B cell (primary cell): ENCODE results near the gene SLC22A2. TPM values are rescaled to one million over a fixed set of nuclear protein-coding genes. Genes with fewer than 3 reads are reported as not detected.

ENCODE experiments used
- ATAC-seq: fragments of 200-7000 bp; cut with Tn5 transposase; one replicate; pipeline ENCODE4 v1.10.0; 2021; ENCODE audit warnings: low read depth, mild to moderate bottlenecking, moderate number of reproducible peaks, moderate library complexity
- CTCF ChIA-PET: fragments of 350-600 bp; sonication (Branson Sonifier 250); formaldehyde crosslinking; loops from one replicate; lab custom pipeline; 2021; ENCODE audit warnings: antibody characterized with exemption, inconsistent platforms; lab: Charles Lee
- POLR2A ChIA-PET: fragments of 350-600 bp; sonication (Branson Sonifier 250); formaldehyde crosslinking; loops from one replicate; lab custom pipeline; 2021; ENCODE audit warnings: antibody characterized with exemption; lab: Charles Lee
- DNase-seq: peaks from one replicate; pipeline ENCODE4 v3.0.0; 2013
- H2AFZ ChIP-seq: 2 replicates; pipeline ENCODE4 v1.6.1; 2012; ENCODE audit warnings: mild to moderate bottlenecking, low read depth, low read length; ENCODE audit not compliant: insufficient read depth, poor library complexity, severe bottlenecking
- H3K27ac ChIP-seq, 2 donors: 1 replicate in 1 of 2; 2 replicates in 1 of 2; pipeline ENCODE4 v1.5.1; 2012 to 2013; ENCODE audit warnings: low read length in 2 of 2, mild to moderate bottlenecking in 2 of 2, moderate library complexity in 1 of 2
- H3K27me3 ChIP-seq, 4 experiments: fragments of 200-600 bp in 1 of 4; sonication (generic) in 1 of 4; replicated peaks in 1 of 4; 1 replicate in 2 of 4; 2 replicates in 2 of 4; pipeline versions ENCODE4 v1.6.1 to v1.7.0; 2013 to 2016; ENCODE audit warnings: low read length in 3 of 4, mild to moderate bottlenecking in 2 of 4, mixed read lengths in 1 of 4, moderate library complexity in 1 of 4; ENCODE audit not compliant: insufficient read depth in 4 of 4, control insufficient read depth in 3 of 4; ENCODE audit errors: control extremely low read depth in 1 of 4
- H3K36me3 ChIP-seq, 2 experiments: replicated peaks in 1 of 2; 1 replicate in 1 of 2; 2 replicates in 1 of 2; pipeline versions ENCODE4 v1.6.1 to v1.7.1; 2013; ENCODE audit warnings: low read length in 1 of 2; ENCODE audit not compliant: insufficient read depth in 2 of 2, control insufficient read depth in 1 of 2; ENCODE audit errors: control extremely low read depth in 1 of 2, extremely low read depth in 1 of 2
- H3K4me1 ChIP-seq, 2 donors: fragments of 200-600 bp in 1 of 2; sonication (generic) in 1 of 2; 1 replicate in 1 of 2; 2 replicates in 1 of 2; pipeline versions ENCODE4 v1.5.1 to v1.6.1; 2013 to 2017; ENCODE audit warnings: low read length in 2 of 2; ENCODE audit not compliant: control insufficient read depth in 2 of 2, insufficient read depth in 2 of 2
- H3K4me2 ChIP-seq: replicated peaks from 2 replicates; pipeline ENCODE3; 2012; ENCODE audit warnings: mild to moderate bottlenecking, low read depth, low read length; ENCODE audit not compliant: poor library complexity, severe bottlenecking
- H3K4me3 ChIP-seq, 5 experiments: fragments of 200-600 bp in 1 of 5; sonication (generic) in 1 of 5; 1 replicate in 3 of 5; 2 replicates in 2 of 5; pipeline versions ENCODE4 v1.5.1 to v1.7.0; 2011 to 2016; ENCODE audit warnings: low read length in 4 of 5, mild to moderate bottlenecking in 4 of 5, low read depth in 2 of 5, control low read depth in 1 of 5, moderate library complexity in 1 of 5; ENCODE audit not compliant: insufficient read depth in 1 of 5; ENCODE audit errors: control extremely low read depth in 1 of 5, extremely low read depth in 1 of 5
- H3K79me2 ChIP-seq: fragments of 200-600 bp; sonication (generic); one replicate; pipeline ENCODE4 v1.6.0; 2016; ENCODE audit warnings: low read length; ENCODE audit not compliant: control insufficient read depth, insufficient read depth
- H3K9ac ChIP-seq: fragments of 200-600 bp; sonication (generic); 2 replicates; pipeline ENCODE4 v1.6.1; 2017; ENCODE audit warnings: mild to moderate bottlenecking, low read length, moderate library complexity
- H3K9me3 ChIP-seq, 3 donors: one replicate each; pipeline versions ENCODE4 v1.6.1 to v1.7.1; 2013; ENCODE audit warnings: low read length in 2 of 3; ENCODE audit not compliant: control insufficient read depth in 2 of 3, insufficient read depth in 1 of 3; ENCODE audit errors: control extremely low read depth in 1 of 3
- H4K20me1 ChIP-seq: 2 replicates; pipeline ENCODE4 v1.6.0; 2012; ENCODE audit warnings: mild to moderate bottlenecking, low read length; ENCODE audit not compliant: insufficient read depth, control insufficient read depth, poor library complexity, severe bottlenecking
- H3K27ac Mint-ChIP-seq: one replicate; pipeline ENCODE4 v1.8.0; 2021; ENCODE audit warnings: mixed read lengths
- H3K27me3 Mint-ChIP-seq: one replicate; pipeline ENCODE4 v1.8.0; 2021; ENCODE audit warnings: mixed read lengths
- H3K4me1 Mint-ChIP-seq: one replicate; pipeline ENCODE4 v1.8.0; 2021; ENCODE audit warnings: mixed read lengths
- H3K4me3 Mint-ChIP-seq: one replicate; pipeline ENCODE4 v1.8.0; 2021; ENCODE audit warnings: mixed read lengths
- H3K9me3 Mint-ChIP-seq: one replicate; pipeline ENCODE4 v1.8.0; 2022; ENCODE audit warnings: mixed read lengths; ENCODE audit not compliant: insufficient read depth
- EZH2 ChIP-seq: IDR thresholded peaks from 2 replicates; pipeline ENCODE4 v1.6.1; 2012; ENCODE audit warnings: borderline replicate concordance, low read depth, mild to moderate bottlenecking, moderate library complexity, low read length; ENCODE audit not compliant: insufficient read depth, poor library complexity, severe bottlenecking
- WGBS: methylation state at CpG from one replicate; pipeline ENCODE4 v1.1.5; 2013; ENCODE audit warnings: missing lambda C conversion rate; ENCODE audit not compliant: insufficient coverage; 5-methylcytosine and 5-hydroxymethylcytosine counted together
- intact Hi-C: fragments of 100-400 bp; cut with micrococcal nuclease; formaldehyde crosslinking; loops from one replicate; pipeline ENCODE4 v1.10.0; 2022
- polyA plus RNA-seq: library from polyadenylated mRNA; depleted of rRNA; stranded (reverse); fragments of >200 nt; gene quantifications from 2 replicates; pipeline ENCODE4 v1.2.3, GENCODE V29; 2012
- total RNA-seq, 2 donors: library from RNA; stranded (reverse); fragments of 120-200 nt in 1 of 2; gene quantifications; 1 replicate in 1 of 2; 2 replicates in 1 of 2; pipeline versions ENCODE4 v1.2.3 to v1.2.4, GENCODE V29; 2013 to 2022
- TF ChIP-seq, protein P1 (sequence below): fragments of 200-600 bp; IDR thresholded peaks from one replicate; pipeline ENCODE4 v1.8.0; 2022; ENCODE audit warnings: antibody characterized with exemption, mild to moderate bottlenecking

The SLC22A2 gene
- total and polyA plus RNA-seq, 2 donors (not counting 1 experiment from before 2014, with no cell fraction given): not detected

DNA sequence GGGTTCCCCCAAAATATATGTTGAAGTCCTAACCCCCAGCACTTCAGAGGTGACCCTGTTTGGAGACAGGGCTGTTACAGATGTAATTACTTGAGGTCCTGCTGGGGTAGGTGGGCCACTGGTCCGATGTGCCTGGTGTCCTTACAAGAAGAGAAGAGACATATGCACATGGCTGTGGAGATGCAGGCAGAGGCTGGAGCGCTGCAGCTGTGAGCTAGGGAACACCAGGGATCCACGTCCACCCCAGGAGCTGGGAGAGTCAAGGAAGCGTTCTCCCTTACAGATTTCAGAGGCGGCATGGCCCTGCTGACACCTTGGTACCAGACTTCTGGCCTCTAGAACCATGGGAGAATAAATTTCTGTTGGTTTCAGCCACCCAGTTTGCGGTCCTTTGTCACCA, 11.7 kb upstream of the SLC22A2 start:
- Mint-ChIP-seq H3K9me3 (no peaks in the 10 kb centered on the region), H3K27ac (no peak overlapping the region), H3K4me3 (no peak overlapping the region), H3K27me3 (no peaks in the 10 kb centered on the region), H3K4me1 (peaks cover 3% of the 10 kb centered on the region)
- Histone ChIP-seq H3K4me3 (no peak overlapping the region), H3K27me3 (no peaks in the 10 kb centered on the region), H2AFZ (no peak overlapping the region), H3K4me2 (no peak overlapping the region), H3K27ac (no peak overlapping the region), H4K20me1 (no peaks in the 10 kb centered on the region), H3K9me3 (peaks cover 0 to 3% (median 0%) of the 10 kb centered on the region in 3 donors), H3K9ac (no peak overlapping the region), H3K36me3 (no peaks in the 10 kb centered on the region), H3K4me1 (no peaks in the 10 kb centered on the region), H3K79me2 (no peaks in the 10 kb centered on the region)
- DNase-seq: no peak
- no peak for TF ChIP-seq EZH2
- TF ChIP-seq, protein P1, sequence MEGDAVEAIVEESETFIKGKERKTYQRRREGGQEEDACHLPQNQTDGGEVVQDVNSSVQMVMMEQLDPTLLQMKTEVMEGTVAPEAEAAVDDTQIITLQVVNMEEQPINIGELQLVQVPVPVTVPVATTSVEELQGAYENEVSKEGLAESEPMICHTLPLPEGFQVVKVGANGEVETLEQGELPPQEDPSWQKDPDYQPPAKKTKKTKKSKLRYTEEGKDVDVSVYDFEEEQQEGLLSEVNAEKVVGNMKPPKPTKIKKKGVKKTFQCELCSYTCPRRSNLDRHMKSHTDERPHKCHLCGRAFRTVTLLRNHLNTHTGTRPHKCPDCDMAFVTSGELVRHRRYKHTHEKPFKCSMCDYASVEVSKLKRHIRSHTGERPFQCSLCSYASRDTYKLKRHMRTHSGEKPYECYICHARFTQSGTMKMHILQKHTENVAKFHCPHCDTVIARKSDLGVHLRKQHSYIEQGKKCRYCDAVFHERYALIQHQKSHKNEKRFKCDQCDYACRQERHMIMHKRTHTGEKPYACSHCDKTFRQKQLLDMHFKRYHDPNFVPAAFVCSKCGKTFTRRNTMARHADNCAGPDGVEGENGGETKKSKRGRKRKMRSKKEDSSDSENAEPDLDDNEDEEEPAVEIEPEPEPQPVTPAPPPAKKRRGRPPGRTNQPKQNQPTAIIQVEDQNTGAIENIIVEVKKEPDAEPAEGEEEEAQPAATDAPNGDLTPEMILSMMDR: no peak
- ChIA-PET CTCF (no interaction called here), POLR2A (no interaction called here)
- intact Hi-C loops: no loop called here
- WGBS: 87% methylated on average over 5 of the region's 6 CpGs
- ATAC-seq: no peak

DNA sequence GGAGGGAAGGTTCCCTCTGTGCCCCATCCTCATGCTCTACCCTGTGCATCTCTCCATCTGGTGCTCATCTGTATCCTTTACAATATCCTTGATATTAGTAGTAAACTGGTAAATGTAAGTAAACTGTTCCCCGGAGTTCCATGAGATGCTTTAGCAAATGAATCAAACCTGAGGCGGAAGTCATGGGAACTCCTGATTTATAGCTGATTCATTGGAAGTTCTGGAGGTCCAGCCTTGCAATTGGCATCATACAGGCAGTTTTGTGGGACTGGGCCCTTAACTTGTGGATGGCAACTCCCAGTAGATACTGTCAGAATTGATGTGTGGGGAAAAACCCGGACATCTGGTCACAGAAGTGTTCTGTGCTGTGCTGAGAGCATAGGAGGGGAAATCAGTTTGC, 11.2 kb upstream of the SLC22A2 start:
- Histone ChIP-seq H2AFZ (no peak overlapping the region), H3K4me3 (no peak overlapping the region), H3K79me2 (no peaks in the 10 kb centered on the region), H4K20me1 (no peaks in the 10 kb centered on the region), H3K27ac (no peak overlapping the region), H3K9ac (no peak overlapping the region), H3K4me2 (no peak overlapping the region), H3K36me3 (no peaks in the 10 kb centered on the region), H3K4me1 (no peaks in the 10 kb centered on the region), H3K9me3 (peaks cover 0 to 3% (median 0%) of the 10 kb centered on the region in 3 donors), H3K27me3 (no peaks in the 10 kb centered on the region)
- intact Hi-C loops: no loop called here
- ChIA-PET POLR2A (no interaction called here), CTCF (no interaction called here)
- no peak overlapping the region for H3K4me3 Mint-ChIP-seq
- ATAC-seq: no peak
- H3K9me3 Mint-ChIP-seq: no peaks in the 10 kb centered on the region
- WGBS: 94% methylated on average over 3 of the region's 3 CpGs
- TF ChIP-seq, protein P1: no peak
- TF ChIP-seq EZH2: no peak
- peaks cover 3% of the 10 kb centered on the region for H3K4me1 Mint-ChIP-seq
- H3K27me3 Mint-ChIP-seq: no peaks in the 10 kb centered on the region
- DNase-seq: no peak
- H3K27ac Mint-ChIP-seq: no peak overlapping the region
